ENCODE data around the gene CDH1.
A peak's percentile ranks its signal among the peaks of the same experiment; 100 is the strongest.
"Not testable (repeated sequence)": the region's sequence is repeated elsewhere in the genome, so short reads cannot be mapped to it uniquely, and the experiment has no call there.

The CDH1 gene

DNA sequence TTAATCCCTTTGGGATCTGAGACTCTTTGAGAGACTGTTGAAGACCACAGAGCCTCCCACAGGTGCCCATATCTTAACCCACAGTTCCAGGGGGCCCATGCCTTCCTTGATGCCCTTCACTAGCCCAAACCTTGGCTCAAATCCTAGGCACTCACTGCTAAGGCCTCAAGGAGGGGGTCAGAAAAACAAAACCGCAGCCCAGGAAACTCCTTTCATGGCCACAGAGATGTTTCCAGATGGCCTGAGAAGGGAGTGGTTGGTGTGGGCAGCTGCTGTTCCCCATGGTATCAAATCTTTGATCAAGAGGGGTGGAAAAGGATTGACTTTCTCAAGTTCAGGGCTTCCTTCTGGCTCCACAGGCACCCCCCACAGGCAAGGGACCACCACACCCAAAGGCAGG lies 44.7 kb downstream of the CDH1 start:
- no peak for DNase-seq (ENCODE audit: low read depth)
- H3K4me3 ChIP-seq (ENCODE audit: low read length) = no peak overlapping the region
- TF ChIP-seq, protein P1, sequence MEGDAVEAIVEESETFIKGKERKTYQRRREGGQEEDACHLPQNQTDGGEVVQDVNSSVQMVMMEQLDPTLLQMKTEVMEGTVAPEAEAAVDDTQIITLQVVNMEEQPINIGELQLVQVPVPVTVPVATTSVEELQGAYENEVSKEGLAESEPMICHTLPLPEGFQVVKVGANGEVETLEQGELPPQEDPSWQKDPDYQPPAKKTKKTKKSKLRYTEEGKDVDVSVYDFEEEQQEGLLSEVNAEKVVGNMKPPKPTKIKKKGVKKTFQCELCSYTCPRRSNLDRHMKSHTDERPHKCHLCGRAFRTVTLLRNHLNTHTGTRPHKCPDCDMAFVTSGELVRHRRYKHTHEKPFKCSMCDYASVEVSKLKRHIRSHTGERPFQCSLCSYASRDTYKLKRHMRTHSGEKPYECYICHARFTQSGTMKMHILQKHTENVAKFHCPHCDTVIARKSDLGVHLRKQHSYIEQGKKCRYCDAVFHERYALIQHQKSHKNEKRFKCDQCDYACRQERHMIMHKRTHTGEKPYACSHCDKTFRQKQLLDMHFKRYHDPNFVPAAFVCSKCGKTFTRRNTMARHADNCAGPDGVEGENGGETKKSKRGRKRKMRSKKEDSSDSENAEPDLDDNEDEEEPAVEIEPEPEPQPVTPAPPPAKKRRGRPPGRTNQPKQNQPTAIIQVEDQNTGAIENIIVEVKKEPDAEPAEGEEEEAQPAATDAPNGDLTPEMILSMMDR (conservative IDR thresholded peaks at IDR 0.05; ENCODE audit: low read depth, low read length) = no peak

DNA sequence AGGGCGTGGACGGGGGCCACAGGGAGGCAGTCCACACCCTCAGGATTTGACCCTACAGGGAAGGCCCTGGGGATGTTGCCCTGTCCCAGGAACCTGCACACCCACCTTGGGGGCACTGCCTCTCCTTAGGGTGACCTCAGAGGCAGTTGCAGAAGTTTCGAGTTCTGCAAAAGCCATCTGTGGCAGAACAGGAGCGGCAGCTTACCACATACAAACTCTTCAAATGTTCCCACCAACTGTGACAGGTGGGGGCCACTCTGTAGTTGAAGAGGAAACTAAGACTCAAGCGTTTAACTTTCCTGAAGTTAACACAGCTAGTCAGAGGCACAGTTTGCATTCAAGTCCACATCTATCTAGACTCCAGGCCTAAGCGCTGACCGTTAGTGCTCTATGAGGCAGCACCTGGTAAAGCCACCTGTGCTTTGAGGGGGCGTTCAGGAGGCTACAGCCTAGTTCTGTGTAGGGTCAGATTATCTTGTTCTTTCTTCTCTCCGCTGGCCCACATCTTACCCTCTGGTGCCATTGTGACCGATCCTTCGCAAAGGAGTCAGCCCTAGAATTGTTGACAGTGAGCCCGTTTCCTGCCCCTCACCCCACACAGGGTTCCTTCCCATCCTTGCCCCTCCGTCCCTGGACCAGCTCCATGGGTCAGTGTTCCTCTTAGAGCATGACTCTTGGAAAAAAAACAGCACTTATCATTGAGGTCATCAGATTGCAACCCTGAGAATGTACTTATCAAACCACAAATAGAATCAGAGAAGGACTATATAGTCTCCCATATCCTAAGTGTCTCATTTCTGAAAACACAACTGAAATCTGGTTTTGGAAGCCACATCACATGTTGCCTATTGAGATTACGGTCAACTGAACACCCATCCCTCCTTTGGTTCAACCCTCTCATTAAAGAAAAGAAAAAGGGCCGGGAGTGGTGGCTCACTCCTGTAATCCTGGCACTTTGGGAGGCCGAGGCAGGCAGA lies 45.4 kb downstream of the CDH1 start:
- no peak for DNase-seq (ENCODE audit: low read depth)
- no peak overlapping the region for H3K4me3 ChIP-seq (ENCODE audit: low read length)
- TF ChIP-seq, protein P1 (conservative IDR thresholded peaks at IDR 0.05; ENCODE audit: low read depth, low read length) = no peak

DNA sequence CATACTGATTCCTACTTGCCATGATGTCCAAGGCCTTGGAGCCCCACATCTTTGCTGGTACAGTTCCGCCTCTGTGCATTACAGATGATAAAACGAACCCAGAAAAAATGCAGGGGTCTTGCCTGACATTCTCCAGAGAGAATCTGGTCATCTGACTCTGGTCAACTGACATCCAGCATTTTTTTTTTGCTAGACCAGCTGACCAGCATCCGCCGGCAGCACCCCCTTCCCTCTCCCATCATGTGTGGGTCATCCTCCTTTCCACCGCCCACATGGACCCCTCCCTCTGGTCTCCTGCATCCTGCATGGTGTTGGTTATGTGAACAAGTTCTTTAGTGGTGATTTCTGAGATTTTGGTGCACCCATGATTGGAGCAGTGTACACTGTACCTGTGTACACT lies 47.1 kb downstream of the CDH1 start:
- DNase-seq (ENCODE audit: low read depth) = no peak
- TF ChIP-seq, protein P1 (conservative IDR thresholded peaks at IDR 0.05; ENCODE audit: low read depth, low read length) = no peak
- no peak overlapping the region for H3K4me3 ChIP-seq (ENCODE audit: low read length)

DNA sequence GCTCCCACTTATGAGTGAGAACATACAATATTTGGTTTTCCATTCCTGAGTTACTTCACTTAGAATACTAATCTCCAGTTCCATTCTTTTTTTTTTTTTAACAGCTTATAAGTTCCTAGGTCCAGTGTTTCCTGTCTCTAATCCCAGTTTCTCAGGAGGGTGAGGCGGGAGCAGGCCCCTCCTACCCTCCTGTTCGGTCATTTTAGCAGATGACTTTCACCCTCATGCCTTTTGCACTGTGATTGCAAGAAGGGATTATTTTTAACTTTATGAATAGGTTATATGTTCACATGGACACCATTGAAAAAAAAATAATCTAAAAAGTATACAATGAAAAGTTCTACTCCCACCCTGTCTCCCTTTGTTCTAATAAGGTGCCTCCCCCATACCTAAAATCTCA lies 47.6 kb downstream of the CDH1 start:
- no peak for DNase-seq (ENCODE audit: low read depth)
- TF ChIP-seq, protein P1 (conservative IDR thresholded peaks at IDR 0.05; ENCODE audit: low read depth, low read length) = no peak
- H3K4me3 ChIP-seq (ENCODE audit: low read length) = no peak overlapping the region

DNA sequence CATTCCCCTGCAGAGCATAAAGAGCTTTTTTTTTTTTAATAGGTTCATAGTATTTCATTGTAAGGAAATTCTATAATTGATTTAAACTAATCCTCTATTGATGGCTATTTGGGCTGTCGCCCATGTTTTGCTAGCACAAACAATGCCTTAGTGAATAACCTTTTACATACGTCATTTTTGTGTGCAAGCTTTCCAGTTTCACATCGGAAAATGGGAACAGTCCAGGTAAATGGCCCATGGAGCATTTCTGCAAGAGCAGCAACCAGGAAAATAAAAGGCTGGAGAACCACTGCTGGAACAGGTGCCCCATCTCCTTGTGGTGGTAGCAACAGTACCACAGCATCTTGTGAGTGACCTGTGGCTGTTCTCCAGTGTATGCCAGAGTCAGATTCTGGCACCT lies 48.6 kb downstream of the CDH1 start:
- DNase-seq (ENCODE audit: low read depth) = no peak
- TF ChIP-seq, protein P1 (conservative IDR thresholded peaks at IDR 0.05; ENCODE audit: low read depth, low read length) = no peak
- no peak overlapping the region for H3K4me3 ChIP-seq (ENCODE audit: low read length)

DNA sequence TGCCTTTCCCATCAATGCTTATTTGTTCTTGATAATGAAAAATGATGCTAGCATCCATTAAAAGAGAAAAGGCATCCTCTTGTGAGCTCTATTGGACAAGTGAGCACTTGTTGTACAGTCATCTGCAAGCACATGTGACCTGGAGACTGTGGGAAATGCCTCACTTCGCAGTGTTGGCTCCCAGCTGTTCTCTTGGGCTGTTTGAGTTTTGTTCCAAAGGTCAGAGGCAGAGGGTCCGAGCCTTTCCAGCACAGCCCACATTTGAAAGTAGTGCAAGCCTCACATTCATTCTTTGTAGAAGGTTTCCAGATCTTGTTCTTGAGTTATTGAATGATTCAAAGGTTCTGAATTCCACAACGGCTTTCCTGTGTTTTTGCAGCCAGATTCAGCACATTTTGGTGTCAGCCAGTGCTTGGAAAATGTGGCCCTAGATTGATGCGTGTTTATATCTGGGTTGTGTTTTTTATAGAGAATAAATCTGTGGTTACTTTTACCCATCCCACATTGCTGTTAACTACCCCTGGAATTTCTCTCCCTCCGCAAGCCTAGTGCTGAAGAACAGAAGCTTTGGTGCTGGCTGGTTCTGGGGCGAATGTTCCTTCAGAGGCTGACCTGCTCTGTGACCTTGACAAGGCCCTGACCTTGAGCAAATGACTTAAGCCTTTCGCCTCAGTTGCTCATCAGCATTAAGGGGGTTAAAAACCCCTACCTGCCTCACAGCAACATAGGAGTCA lies 49.8 kb downstream of the CDH1 start:
- DNase-seq (ENCODE audit: low read depth) = peak; percentile 94
- no peak overlapping the region for H3K4me3 ChIP-seq (ENCODE audit: low read length)
- TF ChIP-seq, protein P1 (conservative IDR thresholded peaks at IDR 0.05; ENCODE audit: low read depth, low read length) = no peak

DNA sequence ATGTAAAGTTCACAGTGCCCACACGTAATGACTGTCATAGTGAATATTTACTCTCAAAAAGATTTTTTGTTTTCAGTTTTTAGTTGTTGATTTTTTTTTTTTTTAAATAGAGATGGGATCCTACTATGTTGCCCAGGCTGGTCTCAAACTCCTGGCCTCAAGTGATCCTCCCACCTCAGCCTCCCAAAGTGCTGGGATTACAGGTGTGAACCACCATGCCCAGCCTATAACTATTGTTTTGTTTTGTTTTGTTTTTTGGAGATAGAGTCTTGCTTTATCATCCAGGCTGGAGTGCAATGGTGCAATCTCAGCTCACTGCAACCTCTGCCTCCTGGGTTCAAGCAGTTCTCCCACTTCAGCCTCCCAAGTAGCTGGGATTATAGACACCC lies 50.3 kb downstream of the CDH1 start:
- H3K4me3 ChIP-seq (ENCODE audit: low read length); DNase-seq (ENCODE audit: low read depth): not testable (repeated sequence)
